Measurements from ENCODE around the gene OR8D1.

The OR8D1 gene

DNA sequence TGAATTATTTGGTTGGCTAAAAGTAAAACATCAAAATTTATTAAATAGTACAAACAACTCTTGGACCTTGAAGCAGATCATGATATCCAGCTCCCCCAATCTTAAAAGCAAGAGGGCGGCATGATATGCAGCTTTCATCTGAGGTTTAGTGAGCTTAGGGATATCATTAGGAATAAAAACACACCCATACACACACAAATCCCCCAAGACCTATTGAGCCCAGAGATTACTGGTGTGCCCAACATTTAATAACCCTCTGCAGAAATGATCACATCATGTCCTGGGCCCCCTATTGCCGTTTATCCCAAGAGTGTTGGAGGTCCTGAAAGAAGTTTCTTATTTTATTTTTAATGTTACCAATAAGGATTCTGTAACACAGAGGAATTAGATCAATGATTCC lies at the start of gene OR8D1:
OR8D1 (minus strand) TSS at position 101 of the 400 bp plus-strand sequence. CDS start 3,183 bp downstream, outside the sequence.
- DNase-seq: no peak

DNA sequence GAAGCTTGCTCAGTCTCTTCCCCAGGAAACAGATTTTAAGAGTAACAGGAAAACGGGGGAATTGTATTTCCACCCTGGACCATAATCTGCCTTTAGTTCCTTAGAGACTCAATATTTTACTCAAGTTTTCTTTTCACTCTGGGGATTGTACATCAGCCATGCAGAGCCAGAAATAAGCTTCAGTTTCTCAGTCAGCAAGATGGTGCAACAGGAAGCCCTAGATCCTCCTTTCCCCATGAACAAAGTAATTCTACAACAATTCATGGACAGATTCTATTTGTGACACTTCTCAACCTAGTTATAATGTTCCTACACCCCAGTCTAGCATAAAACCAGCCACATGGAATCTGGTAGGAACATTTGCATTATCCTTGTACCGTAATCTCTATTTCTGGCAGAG lies 45.8 kb upstream of the OR8D1 start:
- DNase-seq: no peak

DNA sequence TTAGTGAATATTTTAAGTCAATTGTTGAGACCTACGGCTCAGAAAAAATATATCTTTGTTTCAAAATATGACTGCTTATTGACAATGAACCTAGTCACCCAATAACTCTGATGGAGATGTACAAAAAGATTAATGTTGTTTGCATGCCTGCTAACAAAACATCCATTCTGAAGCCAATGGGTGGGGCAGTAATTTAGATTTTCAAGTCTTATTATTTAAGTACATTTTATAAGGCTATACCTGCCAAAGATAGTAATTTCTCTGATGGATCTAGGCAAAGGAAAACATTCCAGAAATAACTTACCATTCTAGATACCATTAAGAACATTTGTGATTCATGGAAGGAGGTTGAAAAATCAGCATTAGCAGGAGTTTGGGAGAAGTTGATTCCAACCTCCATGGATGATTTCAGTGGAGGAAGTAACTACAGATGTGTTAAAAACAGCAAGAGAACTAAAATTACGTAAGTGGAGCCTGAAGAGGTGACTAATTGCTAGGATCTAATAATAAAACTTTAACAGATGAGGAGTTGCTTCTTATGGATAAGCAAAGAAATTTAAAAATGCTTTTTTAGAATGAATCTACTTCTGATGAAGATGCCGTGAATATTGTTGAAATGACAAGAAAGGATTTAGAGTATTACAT lies 32.7 kb upstream of the OR8D1 start:
- no peak for DNase-seq

DNA sequence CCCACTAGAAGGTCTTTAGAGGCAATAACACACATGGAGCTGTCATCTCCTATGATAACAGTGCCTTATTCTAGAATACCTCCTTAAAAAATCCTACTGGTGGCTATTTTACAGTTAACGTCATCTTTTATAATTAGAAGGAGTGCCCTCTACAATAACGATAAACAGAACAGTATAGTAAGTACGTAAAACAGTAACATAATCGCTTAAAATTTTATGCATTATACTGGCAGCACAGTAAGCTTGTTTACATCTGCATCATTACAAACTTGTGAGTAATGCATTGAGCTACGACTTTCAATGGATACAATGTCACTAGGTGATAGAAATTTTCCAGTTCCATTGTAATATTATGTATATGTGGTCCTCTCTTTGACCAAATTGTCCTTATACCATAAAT lies 30.6 kb upstream of the OR8D1 start:
- DNase-seq: no peak

DNA sequence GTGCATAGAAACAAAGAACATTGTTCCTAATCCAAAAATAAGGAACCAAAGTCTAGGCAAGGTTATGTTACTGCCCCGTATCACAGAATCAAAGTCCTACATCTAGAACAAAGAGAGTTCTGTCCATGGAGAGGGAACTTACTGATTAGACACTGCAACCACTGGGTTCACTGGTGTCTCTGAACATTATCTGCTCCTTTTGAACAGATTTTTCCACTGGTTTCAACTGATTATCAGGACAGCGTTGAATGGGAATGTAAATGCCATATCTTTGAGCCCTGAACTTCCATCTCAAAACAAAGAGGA lies 26.3 kb upstream of the OR8D1 start:
- DNase-seq: no peak

DNA sequence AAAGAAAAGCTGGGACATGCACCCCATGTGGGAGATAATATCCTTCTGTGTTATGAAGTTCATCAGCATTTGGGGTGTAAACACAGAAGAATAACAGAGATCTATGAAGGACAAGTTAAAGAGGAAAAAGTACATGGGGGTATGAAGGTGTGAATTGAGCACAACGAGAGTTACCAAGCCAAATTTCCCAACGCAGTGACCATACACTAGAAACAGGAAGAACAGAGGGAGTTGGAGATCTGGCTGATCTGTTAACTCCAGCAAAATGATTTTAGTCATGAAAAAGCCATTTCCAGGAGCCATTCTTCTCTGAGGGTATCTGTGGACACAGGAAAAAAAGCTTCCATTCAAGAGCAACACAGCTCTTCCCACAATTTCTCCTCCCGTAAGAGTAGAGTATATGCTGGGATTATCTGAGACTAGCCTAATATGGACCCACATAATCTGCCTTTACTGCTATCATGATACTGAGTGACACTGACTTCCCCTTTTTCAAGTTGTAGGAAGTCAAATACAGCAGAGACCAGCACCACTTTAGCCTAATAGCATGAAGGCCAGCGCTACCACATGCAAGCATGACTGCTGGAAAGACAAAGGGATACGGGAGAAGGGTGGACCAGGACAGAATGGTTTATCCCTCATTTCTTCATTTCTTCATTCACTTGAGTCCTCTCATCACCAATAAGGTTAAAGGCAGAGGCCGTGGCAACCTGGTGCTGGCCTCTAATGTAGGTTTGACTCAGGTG lies 25.8 kb upstream of the OR8D1 start:
- DNase-seq: no peak

DNA sequence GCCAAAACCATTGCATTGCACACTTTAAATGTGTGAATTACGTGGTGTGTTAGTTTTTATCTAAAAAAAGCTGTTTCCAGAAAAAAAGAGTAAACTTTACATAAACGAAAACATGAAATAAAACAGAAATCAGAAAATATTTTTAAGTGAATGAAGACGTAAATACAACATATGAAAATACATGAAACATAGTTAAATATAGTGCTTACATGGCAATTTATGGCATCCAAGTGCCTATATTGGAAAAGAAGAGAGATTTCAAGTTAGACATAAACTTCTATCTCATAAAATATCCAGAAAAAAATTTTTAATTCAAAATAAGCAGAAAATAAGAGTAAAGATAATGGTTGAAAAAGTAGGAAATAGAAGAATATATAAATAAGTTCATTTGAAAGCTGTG lies 18.1 kb upstream of the OR8D1 start:
- no peak for DNase-seq

DNA sequence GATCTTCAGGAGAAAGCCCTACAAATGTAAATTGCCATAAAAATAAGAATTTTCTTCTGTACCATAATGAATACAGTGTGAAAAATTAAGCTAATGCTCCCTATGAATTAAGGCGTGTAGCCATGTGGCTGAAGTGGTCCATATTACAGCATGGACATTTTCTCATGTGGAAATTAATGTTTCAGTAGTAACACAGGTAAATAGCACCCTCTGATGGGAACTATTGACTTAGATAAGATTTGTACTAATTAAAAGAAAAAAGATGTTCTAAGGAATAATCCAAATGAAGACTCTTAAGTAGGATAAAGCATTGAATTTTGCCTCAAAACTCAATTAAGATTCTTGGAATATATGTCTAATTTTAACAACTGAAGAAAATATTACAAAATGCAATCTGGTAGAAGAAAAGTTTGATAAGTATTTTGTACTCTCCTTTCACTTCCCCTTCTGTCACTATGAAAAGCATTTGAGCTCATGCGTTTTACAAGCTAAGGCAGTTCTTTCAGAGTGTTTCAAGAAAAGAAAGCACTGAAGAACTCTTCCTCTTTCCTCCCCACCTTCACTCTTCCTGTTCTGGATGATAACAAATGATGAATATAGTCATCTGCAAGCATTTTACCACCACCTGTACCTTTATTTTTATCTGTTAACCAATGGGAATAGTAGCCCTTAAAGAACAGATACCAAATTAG lies 16.2 kb upstream of the OR8D1 start:
- no peak for DNase-seq

DNA sequence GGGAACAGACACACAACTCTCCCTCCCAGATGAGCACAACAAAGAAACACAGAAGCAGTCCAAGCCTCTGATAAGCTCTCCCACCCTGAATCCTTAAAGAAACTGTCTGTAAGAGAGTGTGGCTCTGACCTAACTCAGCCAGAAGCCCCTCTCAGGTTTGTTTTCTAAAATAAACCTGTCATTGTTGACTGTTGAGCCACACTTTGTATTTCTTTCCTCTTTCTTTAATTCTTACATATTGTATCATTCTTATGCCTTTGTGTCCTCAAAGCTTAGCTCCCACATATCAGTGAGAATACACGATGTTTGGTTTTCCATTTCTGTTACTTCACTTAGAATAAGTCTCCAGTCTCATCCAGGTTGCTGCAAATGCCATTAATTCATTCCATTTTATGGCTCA lies 14.0 kb upstream of the OR8D1 start:
- DNase-seq: no peak

DNA sequence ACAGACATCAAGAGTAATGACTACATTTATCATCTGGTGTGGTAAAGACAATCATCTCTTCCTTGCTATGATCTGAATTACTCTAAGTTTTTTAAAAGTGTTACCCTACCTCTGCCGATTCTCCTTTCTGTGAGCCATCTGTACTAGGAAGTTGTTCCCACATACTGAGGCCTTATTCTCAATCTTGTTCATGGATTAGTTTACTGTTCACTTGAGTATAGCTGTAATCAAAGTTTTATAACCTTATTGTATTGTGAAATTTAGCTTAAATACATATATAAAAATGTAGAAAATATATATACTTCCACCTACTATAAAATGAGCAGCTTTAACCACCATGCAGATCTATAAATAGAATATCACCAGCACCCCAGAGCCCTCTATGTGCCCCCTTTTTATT lies 8.6 kb upstream of the OR8D1 start:
- DNase-seq: no peak

DNA sequence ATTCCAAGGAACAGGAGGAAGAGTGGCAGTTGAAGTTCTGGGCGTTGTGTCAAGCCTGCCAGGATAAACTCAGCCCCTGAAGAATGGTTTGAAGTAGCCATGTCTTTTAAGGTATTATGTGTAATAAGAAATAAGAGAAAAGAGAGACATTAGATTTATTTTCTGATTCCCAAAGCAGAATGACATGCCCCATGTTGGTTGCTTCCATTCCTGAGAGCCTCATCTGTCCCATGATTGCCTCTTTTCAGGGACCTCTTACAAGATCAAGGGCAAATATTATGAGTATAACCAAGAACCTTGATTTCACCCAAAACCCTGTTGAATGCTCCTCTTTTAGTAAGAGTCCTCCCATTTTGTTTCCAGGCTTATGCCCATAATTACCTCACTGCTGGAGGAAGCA lies 6.3 kb upstream of the OR8D1 start, which contains the start of gene OR8D2:
OR8D2 (minus strand) TSS at position 101 of the 400 bp plus-strand sequence; CDS start at position 101, 0 bp downstream.
- no peak for DNase-seq

DNA sequence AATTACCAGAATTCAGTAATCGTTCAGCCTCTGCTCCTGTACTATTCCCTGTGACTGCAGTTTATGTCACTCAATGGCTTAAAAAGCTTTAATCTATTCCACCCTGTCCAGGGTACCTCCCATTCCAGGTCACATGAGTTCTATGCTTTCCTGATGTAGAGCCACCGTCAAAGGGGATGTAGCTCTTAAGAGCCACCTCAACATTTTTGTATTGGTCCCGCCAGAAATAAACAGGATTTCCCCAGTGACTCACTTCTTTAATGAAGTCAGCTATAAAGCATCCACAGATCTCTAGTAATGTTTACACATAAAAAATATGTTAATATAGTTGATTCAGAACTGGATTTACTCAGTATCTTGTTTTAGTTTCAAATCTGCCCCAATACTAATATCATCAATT lies 1.3 kb upstream of the OR8D1 start:
- DNase-seq: no peak

DNA sequence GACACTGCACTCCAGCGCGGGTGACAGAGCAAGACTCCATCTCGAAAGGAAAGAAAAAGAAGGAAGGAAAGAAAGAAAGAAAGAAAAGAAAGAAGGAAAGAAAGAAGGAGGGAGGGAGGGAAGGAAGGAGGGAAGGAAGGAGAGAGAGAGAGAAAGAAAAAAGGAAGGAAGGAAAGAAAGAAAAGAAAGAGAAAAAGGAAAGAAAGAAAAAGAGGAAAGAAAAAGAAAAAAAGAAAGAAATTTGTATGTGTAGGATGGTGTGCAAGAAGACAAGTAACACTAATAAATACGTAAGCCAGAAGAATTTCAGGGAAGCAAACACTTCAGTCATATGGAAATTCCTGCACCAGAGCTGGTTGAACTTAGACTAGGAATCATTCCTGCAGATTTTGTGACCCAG lies 618 bp downstream of the OR8D1 start:
- no peak for DNase-seq

DNA sequence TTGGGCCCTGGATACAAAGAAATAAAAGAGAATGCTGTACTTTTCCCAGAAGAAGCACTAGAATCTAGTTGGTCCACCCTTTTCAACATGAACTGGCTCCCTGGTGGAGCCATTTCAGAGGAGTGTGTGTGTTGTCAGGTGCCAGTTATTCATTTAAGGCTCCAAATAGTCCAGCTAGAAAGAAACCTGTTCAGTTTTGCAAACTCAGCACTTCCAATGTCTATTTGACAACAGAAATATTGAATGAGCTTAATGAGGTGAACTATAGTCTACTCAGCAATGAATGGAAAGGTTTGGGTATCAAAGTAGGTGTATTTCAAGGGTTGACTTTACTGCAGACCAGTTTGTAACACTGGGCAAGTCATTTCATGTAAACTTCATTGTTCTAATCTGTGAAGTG lies 2.1 kb downstream of the OR8D1 start:
- DNase-seq: no peak

DNA sequence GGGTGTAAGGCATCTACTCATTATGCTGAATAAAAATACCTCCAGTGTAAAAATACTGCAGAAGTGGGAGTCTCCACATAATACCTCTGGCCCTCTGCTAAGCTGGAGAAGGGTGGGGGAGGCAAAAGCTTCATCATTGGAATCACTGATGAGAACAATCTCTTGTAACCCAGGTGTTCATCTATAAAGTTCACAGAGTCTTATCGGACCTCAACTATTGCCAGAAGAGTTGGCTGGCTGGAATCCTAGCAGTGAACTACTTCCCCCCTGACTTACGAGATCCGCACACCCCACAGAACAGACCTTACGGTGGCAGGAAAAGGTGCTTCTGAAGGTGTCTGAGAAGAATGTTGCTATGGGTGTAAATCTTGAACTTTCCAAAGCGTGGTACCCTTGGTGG lies 2.5 kb downstream of the OR8D1 start:
- DNase-seq: no peak

DNA sequence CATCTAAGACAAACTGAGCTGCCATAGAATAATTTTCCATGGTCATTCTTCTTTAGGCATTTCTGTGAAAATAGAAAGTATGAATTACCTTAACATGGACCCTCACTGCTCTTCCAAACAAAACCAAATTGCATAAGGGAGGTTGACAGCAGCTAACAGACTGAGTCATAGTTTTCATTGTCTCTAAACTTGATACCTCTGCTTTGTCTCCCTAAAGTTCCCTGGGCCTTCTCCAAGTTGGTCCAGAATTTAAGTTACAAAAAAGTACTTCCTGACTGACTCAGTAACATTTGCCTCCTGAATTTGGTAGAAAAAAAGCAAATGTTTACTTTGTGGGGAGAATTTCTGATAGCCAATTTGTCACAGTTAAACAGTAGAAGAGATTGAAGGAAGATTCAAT lies 3.0 kb downstream of the OR8D1 start:
- DNase-seq: no peak

DNA sequence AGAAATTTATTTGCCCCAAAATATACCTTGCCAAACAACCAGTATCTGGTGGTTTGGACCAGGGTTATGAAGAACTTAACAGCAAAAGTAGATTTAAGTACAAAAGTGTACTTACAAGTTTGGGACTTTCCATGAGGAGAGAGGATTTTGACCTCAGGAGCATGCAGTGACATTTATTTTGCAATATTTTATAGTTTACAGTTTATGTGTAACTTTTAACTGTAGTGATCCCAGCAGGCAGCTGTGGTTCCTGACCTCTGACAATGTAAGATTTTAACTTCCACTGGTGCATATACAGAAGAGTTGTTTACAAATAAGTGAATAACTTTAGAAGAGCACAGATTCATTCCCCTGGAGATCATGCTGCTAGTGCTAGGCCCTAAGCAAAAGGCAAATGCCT lies 6.7 kb downstream of the OR8D1 start:
- no peak for DNase-seq

DNA sequence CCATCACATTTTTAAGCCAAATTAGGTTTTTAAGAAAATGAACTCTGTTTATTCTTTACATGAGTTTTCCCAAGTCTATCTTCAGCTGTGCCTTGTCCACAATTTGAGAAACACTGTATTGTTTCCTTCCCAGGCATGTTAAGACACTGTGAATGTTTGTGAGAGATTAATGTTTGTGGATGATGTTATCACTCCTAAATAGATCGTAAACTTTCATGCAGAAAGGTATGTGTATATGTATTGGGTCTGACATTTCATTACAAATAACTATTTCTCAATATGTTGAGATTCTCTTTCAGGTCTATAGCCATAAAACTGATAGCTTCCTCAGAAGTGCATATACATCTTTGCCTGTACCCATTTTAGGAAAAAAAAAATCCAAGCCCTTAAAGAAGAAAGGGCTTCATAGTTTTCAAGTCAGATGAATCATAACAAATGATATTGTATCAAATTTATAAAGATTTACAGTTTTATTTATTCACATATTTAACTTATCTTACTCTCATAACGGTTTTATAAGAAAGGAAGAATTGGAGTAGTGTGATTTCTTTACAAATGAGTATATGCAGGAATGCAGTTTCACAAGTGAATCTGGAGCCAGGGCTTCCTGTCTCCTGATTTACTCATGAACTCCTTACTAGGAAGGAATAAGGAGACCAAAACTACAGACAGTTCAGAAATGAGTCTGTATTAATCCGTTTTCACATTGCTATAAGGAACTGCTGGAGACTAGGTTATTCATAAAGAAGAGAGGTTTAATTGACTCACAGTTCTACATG lies 11.2 kb downstream of the OR8D1 start:
- DNase-seq: no peak

DNA sequence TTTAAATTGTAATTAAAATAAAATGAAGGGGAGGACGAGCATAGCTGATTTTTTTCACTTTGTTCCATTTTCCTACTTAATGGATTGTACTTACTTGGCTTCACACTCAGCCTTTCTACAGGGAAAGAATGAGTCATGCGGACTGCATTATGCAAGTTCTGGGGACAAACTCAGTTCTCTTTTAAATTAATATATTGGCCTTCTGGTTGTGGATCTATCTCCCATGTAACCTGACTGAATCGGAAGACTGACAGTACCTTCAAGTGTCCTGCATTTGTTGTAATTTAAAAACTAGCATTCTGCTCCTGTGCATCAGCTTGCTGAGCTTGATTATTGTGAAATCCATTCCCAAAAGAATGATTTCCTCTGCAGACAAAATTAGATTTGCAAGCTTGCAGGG lies 12.2 kb downstream of the OR8D1 start:
- DNase-seq: no peak

DNA sequence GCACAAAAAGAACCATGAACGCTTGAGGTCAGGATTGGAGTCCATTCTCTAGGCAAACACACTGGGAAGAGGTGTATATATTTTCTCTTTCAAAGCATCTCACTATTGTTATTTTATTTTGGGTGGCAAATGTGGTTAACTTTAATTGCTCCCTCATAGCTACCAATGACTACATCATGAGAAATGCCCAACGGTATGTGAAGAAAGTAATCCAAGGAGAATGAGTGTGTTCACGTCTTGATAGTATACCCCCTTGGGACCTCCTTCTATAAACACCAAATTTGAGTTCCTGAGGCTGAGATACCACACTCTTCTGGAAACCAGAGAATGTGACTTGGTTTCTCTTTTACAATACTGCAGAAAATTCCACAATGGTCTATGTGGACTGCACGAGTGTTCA lies 15.8 kb downstream of the OR8D1 start:
- no peak for DNase-seq

DNA sequence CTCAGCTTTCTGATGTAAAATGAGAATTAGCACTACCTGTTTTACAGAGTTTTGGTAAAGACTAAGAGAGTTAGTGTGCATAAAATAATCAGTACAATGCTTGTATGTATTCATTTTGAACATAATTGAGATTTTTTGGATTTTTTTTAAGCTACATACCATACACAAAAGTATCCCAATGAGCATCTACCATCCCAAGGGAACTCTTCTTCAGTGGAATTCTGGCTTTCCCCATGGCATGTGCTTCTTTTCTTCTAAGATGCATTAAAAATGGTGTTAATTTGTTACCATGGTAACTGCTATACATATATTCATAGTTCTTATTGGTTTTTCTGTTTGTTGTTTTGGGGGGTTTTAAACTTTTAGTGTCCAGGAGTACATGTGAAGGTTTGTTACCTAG lies 17.7 kb downstream of the OR8D1 start:
- no peak for DNase-seq

DNA sequence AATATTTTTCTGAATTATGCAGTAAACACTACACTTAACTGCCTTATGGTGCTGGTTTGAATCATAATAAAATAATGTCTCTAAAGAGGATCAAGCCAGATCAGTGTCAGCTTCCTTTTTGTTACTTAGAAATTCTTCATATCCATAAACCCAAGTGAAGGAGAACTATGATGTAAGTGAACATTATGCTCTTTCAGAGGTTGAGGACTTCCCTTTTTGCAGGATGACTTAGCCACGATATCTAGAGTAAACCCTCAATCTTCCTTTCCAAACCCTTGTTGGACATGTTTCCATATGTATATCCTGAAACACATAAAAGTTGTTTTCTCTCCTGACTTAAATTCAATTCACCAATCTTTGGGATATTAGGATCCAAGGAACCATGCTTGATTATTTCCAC lies 19.1 kb downstream of the OR8D1 start:
- no peak for DNase-seq

DNA sequence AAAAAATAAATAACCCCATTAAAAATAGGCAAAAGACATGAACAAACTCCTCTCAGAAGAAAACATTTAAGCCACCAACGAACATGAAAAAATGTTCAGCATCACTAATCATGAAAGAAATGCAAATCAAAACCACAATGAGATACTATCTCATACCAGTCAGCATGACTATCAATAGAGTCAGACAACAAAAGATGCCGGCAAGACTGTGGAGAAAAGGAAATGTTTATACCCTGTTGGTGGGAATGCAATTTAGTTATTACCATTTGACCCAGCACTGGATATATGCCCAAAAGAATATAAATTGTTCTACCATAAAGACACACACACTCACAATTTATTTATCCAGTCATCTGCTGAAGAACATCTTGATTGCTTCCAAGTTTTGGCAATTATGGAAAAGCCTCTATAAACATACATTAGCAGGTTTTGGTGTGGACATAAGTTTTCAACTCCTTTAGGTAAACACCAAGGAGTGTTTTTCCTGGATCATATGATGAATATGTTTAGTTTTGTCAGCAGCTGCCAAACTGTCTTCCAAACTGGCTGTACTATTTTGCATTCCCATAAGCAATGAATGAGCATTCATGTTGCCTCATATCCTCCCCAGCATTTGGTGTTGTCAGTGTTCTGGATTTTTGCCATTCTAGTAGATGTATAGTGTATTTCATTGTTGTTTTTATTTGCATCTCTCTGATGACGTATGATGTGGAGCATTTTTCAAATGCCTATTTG lies 28.0 kb downstream of the OR8D1 start:
- DNase-seq: no peak
